Neuron (in vitro differentiated cells): ENCODE results near the gene EVC2.

Source experiments
- H2AFZ ChIP-seq: one replicate; pipeline ENCODE4 v1.6.1; 2013; ENCODE audit warnings: low read depth, mild to moderate bottlenecking, inconsistent platforms, low read length, moderate library complexity
- H3K27me3 ChIP-seq: one replicate; pipeline ENCODE4 v1.6.1; 2013; ENCODE audit warnings: low read length; ENCODE audit not compliant: insufficient read depth
- H3K36me3 ChIP-seq: one replicate; pipeline ENCODE4 v1.6.1; 2013; ENCODE audit warnings: low read length; ENCODE audit not compliant: insufficient read depth
- H3K4me1 ChIP-seq: one replicate; pipeline ENCODE4 v1.6.1; 2013; ENCODE audit warnings: low read length; ENCODE audit not compliant: insufficient read depth
- H3K4me3 ChIP-seq: 2 replicates; pipeline ENCODE4 v1.5.1; 2013; ENCODE audit warnings: mild to moderate bottlenecking, low read length, moderate library complexity
- H3K9me3 ChIP-seq: one replicate; pipeline ENCODE4 v1.6.1; 2013; ENCODE audit warnings: low read length

Gene EVC2

GRCh38 chr4:5572114-5572513 lies 136.2 kb downstream of the EVC2 start:
- no peaks in the 10 kb centered on the region for H3K9me3 ChIP-seq
- H3K27me3 ChIP-seq = peaks cover 9% of the 10 kb centered on the region
- no peaks in the 10 kb centered on the region for H3K36me3 ChIP-seq
- no peak overlapping the region for H2AFZ ChIP-seq
- H3K4me3 ChIP-seq = no peak overlapping the region
- H3K4me1 ChIP-seq = no peaks in the 10 kb centered on the region

- H3K9me3 ChIP-seq = no peaks in the 10 kb centered on the region
- no peaks in the 10 kb centered on the region for H3K4me1 ChIP-seq
- no peak overlapping the region for H2AFZ ChIP-seq
- H3K27me3 ChIP-seq = peaks cover 9% of the 10 kb centered on the region
- no peak overlapping the region for H3K4me3 ChIP-seq
- no peaks in the 10 kb centered on the region for H3K36me3 ChIP-seq
Measured at GRCh38 chr4:5571646-5572045, 136.7 kb downstream of the EVC2 start.

DNA sequence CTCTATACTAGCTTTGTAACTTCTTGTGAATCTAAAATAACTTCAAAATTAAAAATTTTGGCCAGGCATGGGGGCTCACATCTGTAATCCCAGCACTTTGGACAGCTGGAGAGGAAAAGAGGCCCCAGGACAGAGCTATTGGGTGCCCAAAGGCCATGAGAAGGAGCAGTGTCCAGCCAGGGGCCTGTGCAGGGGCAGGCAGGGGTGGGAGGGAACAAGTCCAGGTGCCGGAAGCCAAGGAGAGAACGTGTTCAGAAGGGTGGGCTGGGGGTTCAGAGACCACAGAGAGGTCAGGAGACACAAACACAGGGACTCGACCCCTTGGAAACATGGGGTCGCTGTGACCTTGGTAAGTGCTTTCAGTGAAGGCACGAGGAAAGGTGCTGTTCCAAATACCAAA lies 138.9 kb downstream of the EVC2 start:
- Histone ChIP-seq H2AFZ (no peak overlapping the region), H3K27me3 (peaks cover 5% of the 10 kb centered on the region), H3K36me3 (no peaks in the 10 kb centered on the region), H3K4me1 (peaks cover 16% of the 10 kb centered on the region), H3K4me3 (no peak overlapping the region), H3K9me3 (no peaks in the 10 kb centered on the region)

DNA sequence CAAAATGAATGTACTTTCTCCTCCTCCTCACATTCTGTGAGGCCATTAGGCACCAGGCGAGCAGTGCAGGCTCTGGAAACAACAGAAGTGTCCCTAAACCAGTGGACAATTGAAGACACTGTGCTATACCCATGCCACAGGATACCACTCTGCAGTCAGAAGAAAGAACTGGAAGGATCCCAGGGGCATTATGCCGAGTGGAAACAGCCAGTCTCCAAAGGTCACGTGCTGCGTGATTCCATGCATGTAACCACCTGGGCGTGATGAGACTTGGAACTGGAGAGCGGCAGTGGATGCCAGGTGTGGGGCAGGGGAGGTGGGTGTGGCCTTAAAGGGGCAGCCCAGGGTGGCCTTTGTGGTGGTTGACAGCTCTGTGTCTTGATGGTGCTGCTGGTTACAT lies 139.4 kb downstream of the EVC2 start:
- Histone ChIP-seq H3K36me3 (no peaks in the 10 kb centered on the region), H3K4me1 (peaks cover 16% of the 10 kb centered on the region), H3K27me3 (peaks cover 5% of the 10 kb centered on the region), H3K9me3 (no peaks in the 10 kb centered on the region), H3K4me3 (no peak overlapping the region), H2AFZ (no peak overlapping the region)

- Histone ChIP-seq H3K9me3 (no peaks in the 10 kb centered on the region), H3K4me3 (no peak overlapping the region), H3K27me3 (peaks cover 3% of the 10 kb centered on the region), H3K36me3 (no peaks in the 10 kb centered on the region), H3K4me1 (peaks cover 16% of the 10 kb centered on the region), H2AFZ (no peak overlapping the region)
Measured at GRCh38 chr4:5568336-5568735, 140.0 kb downstream of the EVC2 start.

DNA sequence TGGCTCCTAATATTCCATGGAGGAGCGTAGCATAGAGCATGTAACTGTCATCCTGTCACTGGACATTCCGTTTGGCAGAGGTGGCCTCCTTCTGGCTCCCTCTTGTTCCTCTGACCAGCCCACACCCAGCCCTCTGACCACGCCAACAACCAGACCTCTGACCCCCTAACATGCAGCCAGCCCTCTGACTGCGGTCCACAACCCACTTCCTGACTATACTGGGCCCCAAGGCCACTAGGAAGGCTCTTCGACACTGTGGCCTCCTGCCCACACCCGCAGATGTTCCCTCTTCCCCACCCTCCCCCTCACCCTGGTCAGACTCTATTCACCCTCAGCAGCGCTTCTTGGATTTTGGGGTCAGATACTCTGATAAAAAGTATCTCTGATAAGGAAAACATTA lies 141.4 kb downstream of the EVC2 start:
- Histone ChIP-seq H3K36me3 (no peaks in the 10 kb centered on the region), H2AFZ (no peak overlapping the region), H3K9me3 (no peaks in the 10 kb centered on the region), H3K27me3 (peaks cover 3% of the 10 kb centered on the region), H3K4me1 (peaks cover 16% of the 10 kb centered on the region), H3K4me3 (no peak overlapping the region)

- peaks cover 3% of the 10 kb centered on the region for H3K27me3 ChIP-seq
- peaks cover 16% of the 10 kb centered on the region for H3K4me1 ChIP-seq
- no peak overlapping the region for H2AFZ ChIP-seq
- H3K36me3 ChIP-seq = no peaks in the 10 kb centered on the region
- H3K9me3 ChIP-seq = no peaks in the 10 kb centered on the region
- no peak overlapping the region for H3K4me3 ChIP-seq
Measured at GRCh38 chr4:5566526-5566925, 141.8 kb downstream of the EVC2 start.

GRCh38 chr4:5563856-5564255 lies 144.5 kb downstream of the EVC2 start:
- Histone ChIP-seq H3K27me3 (peaks cover 3% of the 10 kb centered on the region), H3K9me3 (no peaks in the 10 kb centered on the region), H3K4me3 (no peak overlapping the region), H2AFZ (no peak overlapping the region), H3K36me3 (no peaks in the 10 kb centered on the region), H3K4me1 (peaks cover 16% of the 10 kb centered on the region)

GRCh38 chr4:5562476-5562875 lies 145.9 kb downstream of the EVC2 start:
- H3K36me3 ChIP-seq = no peaks in the 10 kb centered on the region
- H3K4me1 ChIP-seq = peaks cover 16% of the 10 kb centered on the region
- no peaks in the 10 kb centered on the region for H3K9me3 ChIP-seq
- no peak overlapping the region for H3K4me3 ChIP-seq
- no peaks in the 10 kb centered on the region for H3K27me3 ChIP-seq
- H2AFZ ChIP-seq = no peak overlapping the region

DNA sequence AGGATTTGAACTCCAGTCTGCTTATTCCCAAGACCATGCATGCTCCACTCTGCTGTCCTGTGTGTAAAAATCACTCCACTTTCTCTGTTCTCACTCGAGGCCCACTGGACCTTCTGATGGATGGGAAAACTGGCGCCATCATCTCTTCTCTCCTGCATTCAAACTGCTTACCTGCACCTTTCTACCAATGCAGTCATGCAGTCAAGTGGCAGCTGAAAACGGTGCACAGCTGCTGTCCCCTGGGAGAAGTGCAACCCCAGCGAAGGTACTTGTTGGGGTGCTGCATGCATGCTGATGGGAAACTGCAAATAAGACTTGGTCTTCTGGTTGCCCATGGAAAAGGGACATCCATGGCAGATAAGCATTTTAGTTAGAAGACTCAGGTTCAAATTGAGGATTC lies 147.1 kb downstream of the EVC2 start:
- no peaks in the 10 kb centered on the region for H3K36me3 ChIP-seq
- H3K27me3 ChIP-seq = no peaks in the 10 kb centered on the region
- H3K4me1 ChIP-seq = peaks cover 13% of the 10 kb centered on the region
- no peak overlapping the region for H3K4me3 ChIP-seq
- H3K9me3 ChIP-seq = no peaks in the 10 kb centered on the region
- H2AFZ ChIP-seq = no peak overlapping the region

GRCh38 chr4:5558502-5558901 lies 149.9 kb downstream of the EVC2 start:
- Histone ChIP-seq H3K36me3 (no peaks in the 10 kb centered on the region), H3K27me3 (no peaks in the 10 kb centered on the region), H3K4me3 (no peak overlapping the region), H3K4me1 (no peaks in the 10 kb centered on the region), H2AFZ (no peak overlapping the region), H3K9me3 (no peaks in the 10 kb centered on the region)

GRCh38 chr4:5554376-5554775 lies 154.0 kb downstream of the EVC2 start:
- no peak overlapping the region for H2AFZ ChIP-seq
- H3K9me3 ChIP-seq = no peaks in the 10 kb centered on the region
- no peaks in the 10 kb centered on the region for H3K27me3 ChIP-seq
- no peak overlapping the region for H3K4me3 ChIP-seq
- no peaks in the 10 kb centered on the region for H3K4me1 ChIP-seq
- no peaks in the 10 kb centered on the region for H3K36me3 ChIP-seq

DNA sequence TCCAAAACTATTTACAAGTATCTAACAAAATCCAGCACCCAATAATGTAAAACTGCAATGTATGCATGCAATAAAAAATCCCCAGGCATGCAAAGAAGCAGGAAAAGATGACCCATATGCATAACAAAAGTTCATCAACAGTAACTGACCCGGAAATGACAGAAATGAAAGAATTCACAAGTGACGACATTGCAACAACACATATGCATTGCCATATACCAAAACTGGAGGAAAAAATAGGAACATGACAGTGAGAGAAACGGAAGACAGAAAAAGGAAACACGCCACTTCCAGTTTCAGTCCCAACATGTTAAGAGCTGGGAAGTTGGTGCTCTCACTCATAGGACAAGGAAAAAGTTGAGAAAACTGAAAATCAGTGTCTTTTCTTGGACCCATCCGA lies 154.6 kb downstream of the EVC2 start:
- no peaks in the 10 kb centered on the region for H3K4me1 ChIP-seq
- no peak overlapping the region for H3K4me3 ChIP-seq
- no peaks in the 10 kb centered on the region for H3K9me3 ChIP-seq
- H2AFZ ChIP-seq = no peak overlapping the region
- H3K27me3 ChIP-seq = no peaks in the 10 kb centered on the region
- H3K36me3 ChIP-seq = no peaks in the 10 kb centered on the region

- H3K9me3 ChIP-seq = no peaks in the 10 kb centered on the region
- no peak overlapping the region for H3K4me3 ChIP-seq
- H3K36me3 ChIP-seq = no peaks in the 10 kb centered on the region
- H2AFZ ChIP-seq = no peak overlapping the region
- H3K4me1 ChIP-seq = no peaks in the 10 kb centered on the region
- H3K27me3 ChIP-seq = no peaks in the 10 kb centered on the region
Measured at GRCh38 chr4:5552451-5552850, 155.9 kb downstream of the EVC2 start.
